ENCODE results near the gene ADCY2. TPM values are rescaled to one million over a fixed set of nuclear protein-coding genes. Genes with fewer than 3 reads are reported as not detected.

Gene ADCY2
- total and polyA plus RNA-seq, 9 of the 15 experiments (the other 6 are each of a cell fraction or from before 2014, with no cell fraction given), result 0.01 to 0.15 (median 0.03) TPM; not detected in 5

GRCh38 chr5:7585807-7586206, 189.9 kb downstream of the ADCY2 start:
- ChIA-PET POLR2A (no interaction called here), CTCF (ENCODE audit: low intra/inter-chr PET ratio) (no interaction called here)
- WGBS (ENCODE audit: insufficient coverage, low coverage, missing lambda C conversion rate), result 0% methylated on average over 3 of the region's 3 CpGs
- Histone ChIP-seq H4K20me1 (replicated peaks; ENCODE audit: control insufficient read depth, insufficient read depth, low read length) (no peaks in the 10 kb centered on the region), H3K27me3 (ENCODE audit: control insufficient read depth in 2 of 2, insufficient read depth in 2 of 2, low read length in 2 of 2) (no peaks in the 10 kb centered on the region), H2AFZ (ENCODE audit: low read depth, low read length) (no peak overlapping the region), H3K79me2 (ENCODE audit: control insufficient read depth, insufficient read depth, low read length) (no peaks in the 10 kb centered on the region), H3K4me2 (ENCODE audit: insufficient read depth, low read length) (no peak overlapping the region), H3K36me3 (ENCODE audit: control insufficient read depth, insufficient read depth, low read length) (no peaks in the 10 kb centered on the region), H3K9ac (ENCODE audit: insufficient read depth in 1 of 2, low read depth in 2 of 2, low read length in 2 of 2) (no peak overlapping the region), H3K4me3 (no peak overlapping the region), H3K9me1 (ENCODE audit: control insufficient read depth, insufficient read depth, low read length) (no peaks in the 10 kb centered on the region), H3K27ac (ENCODE audit: extremely low read depth, low read depth, low read length) (no peak overlapping the region), H3K4me1 (replicated peaks in 1 of 2; ENCODE audit: control insufficient read depth in 2 of 2, insufficient read depth in 2 of 2, low read length in 2 of 2) (no peaks in the 10 kb centered on the region), H3K9me3 (replicated peaks; ENCODE audit: control insufficient read depth, insufficient read depth, low read depth, low read length) (no peaks in the 10 kb centered on the region)
- in situ Hi-C loops (cut with MboI) (no loop called here), intact Hi-C loops (cut with micrococcal nuclease) (no loop called here)
- FAIRE-seq (no peak), DNase-seq (ENCODE audit: extremely low read depth in 1 of 4, low spot score in 3 of 4) (no peak), ATAC-seq (no peak)
- TF ChIP-seq MAFG (tag; conservative IDR thresholded peaks at IDR 0.05), result peak; percentile 34
- TF ChIP-seq, protein P1, sequence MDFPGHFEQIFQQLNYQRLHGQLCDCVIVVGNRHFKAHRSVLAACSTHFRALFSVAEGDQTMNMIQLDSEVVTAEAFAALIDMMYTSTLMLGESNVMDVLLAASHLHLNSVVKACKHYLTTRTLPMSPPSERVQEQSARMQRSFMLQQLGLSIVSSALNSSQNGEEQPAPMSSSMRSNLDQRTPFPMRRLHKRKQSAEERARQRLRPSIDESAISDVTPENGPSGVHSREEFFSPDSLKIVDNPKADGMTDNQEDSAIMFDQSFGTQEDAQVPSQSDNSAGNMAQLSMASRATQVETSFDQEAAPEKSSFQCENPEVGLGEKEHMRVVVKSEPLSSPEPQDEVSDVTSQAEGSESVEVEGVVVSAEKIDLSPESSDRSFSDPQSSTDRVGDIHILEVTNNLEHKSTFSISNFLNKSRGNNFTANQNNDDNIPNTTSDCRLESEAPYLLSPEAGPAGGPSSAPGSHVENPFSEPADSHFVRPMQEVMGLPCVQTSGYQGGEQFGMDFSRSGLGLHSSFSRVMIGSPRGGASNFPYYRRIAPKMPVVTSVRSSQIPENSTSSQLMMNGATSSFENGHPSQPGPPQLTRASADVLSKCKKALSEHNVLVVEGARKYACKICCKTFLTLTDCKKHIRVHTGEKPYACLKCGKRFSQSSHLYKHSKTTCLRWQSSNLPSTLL (IDR thresholded peaks at IDR 0.05), result no peak
- TF ChIP-seq ELF4 (CRISPR knock-in tag; IDR thresholded peaks at IDR 0.05), result no peak
- TF ChIP-seq ZNF316 (IDR thresholded peaks at IDR 0.05), result peak; percentile 65; the same call in 1 of the 2 replicates
- peak; percentile 42; the same call in 1 of the 2 replicates for TF ChIP-seq C11orf30 (IDR thresholded peaks at IDR 0.05; ENCODE audit: low read depth)
- TF ChIP-seq MAFF (IDR thresholded peaks at IDR 0.05; ENCODE audit: low read length), result peak; percentile 15; the same call in 1 of the 2 replicates
- no TSS peak for BruUV-seq (replicated peaks)

Data from K562 (cell line).